ENCODE data around the gene ALOXE3. TPM values are rescaled to one million over a fixed set of nuclear protein-coding genes. Genes with fewer than 3 reads are reported as not detected.

The ALOXE3 gene
- total RNA-seq, 1 donor from 2014 or later = not detected

DNA sequence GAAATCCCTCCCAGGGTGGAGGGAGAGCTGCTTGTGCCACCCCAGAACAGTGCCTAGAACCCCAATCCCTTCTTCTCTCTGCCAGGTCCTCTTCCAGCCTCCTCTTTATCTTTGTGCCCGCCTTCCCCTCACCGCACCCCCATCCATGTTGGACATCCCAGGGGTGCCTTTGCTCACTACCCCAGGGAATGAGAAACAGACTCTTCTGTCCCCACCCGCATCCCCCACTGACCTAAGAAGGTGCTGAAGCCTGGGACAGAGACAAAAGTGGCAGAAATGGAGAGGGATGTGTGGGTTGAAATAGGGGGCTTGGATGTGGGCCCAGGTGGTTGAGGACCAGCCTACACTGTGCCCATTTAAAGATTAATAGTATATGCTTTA, 62.5 kb downstream of the ALOXE3 start:
- no peak for DNase-seq (ENCODE audit: low read depth in 2 of 2)

GRCh38 chr17:8053600-8053999, 64.7 kb downstream of the ALOXE3 start:
- no peak for DNase-seq (ENCODE audit: low read depth in 2 of 2)

GRCh38 chr17:8052256-8053252, 65.8 kb downstream of the ALOXE3 start:
- no peak for DNase-seq (ENCODE audit: low read depth in 2 of 2)

- DNase-seq (ENCODE audit: low read depth in 2 of 2) = no peak
Observed at GRCh38 chr17:8051831-8052230, 66.5 kb downstream of the ALOXE3 start.

GRCh38 chr17:8048736-8049135, 69.6 kb downstream of the ALOXE3 start:
- no peak for DNase-seq (ENCODE audit: low read depth in 2 of 2)

DNA sequence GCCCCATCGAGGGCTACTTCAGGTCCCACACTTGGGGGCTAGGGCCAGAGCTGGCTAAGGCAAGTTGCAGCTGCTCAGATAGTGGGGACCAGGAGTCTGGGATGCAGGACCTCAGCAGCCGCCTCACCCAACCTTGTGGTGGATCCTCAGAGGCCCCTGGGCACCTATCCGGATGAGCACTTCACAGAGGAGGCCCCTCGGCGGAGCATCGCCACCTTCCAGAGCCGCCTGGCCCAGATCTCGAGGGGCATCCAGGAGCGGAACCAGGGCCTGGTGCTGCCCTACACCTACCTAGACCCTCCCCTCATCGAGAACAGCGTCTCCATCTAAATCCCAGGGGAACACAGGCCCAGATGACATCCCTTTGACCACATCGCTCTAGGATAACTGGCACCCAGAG, 70.1 kb downstream of the ALOXE3 start:
- DNase-seq (ENCODE audit: low read depth in 2 of 2) = no peak

GRCh38 chr17:8047769-8048110, 70.6 kb downstream of the ALOXE3 start:
- no peak for DNase-seq (ENCODE audit: low read depth in 2 of 2)

- no peak for DNase-seq (ENCODE audit: low read depth in 2 of 2)
Observed at GRCh38 chr17:8046929-8047768, 71.2 kb downstream of the ALOXE3 start.

- DNase-seq (ENCODE audit: low read depth in 2 of 2) = no peak
Observed at GRCh38 chr17:8046306-8046928, 71.9 kb downstream of the ALOXE3 start.

Other genes starting within 250 kb of the ALOXE3 start
- gene CHD3, start 229.7 kb downstream of the ALOXE3 start, total RNA-seq = 57.8 and 60.2 TPM in 2 replicates
- gene RNF227, start 202.2 kb downstream of the ALOXE3 start, total RNA-seq = 0.51 and 0.76 TPM in 2 replicates
- gene KCNAB3, start 188.7 kb downstream of the ALOXE3 start, total RNA-seq = 0.13 and 0.26 TPM in 2 replicates
- 52.9 and 80.7 TPM in 2 replicates for gene TRAPPC1, start 186.6 kb downstream of the ALOXE3 start, total RNA-seq
- gene CNTROB, start 186.3 kb downstream of the ALOXE3 start, total RNA-seq = 10.6 and 13.2 TPM in 2 replicates
- not detected in 2 replicates for gene GUCY2D, start 115.9 kb downstream of the ALOXE3 start, total RNA-seq
- gene ALOX15B, start 79.5 kb downstream of the ALOXE3 start, total RNA-seq = not detected in 2 replicates
- gene ALOX12B, start 30.8 kb downstream of the ALOXE3 start, total RNA-seq = not detected in 2 replicates
- under 0.01 TPM in 1 of 2 replicates, not detected in the other for gene HES7, start 5.6 kb upstream of the ALOXE3 start, total RNA-seq
- gene PER1, start 33.9 kb upstream of the ALOXE3 start, total RNA-seq = 5.0 and 16.7 TPM in 2 replicates
- gene VAMP2, start 44.4 kb upstream of the ALOXE3 start, total RNA-seq = 3.1 and 4.9 TPM in 2 replicates
- gene TMEM107, start 57.9 kb upstream of the ALOXE3 start, total RNA-seq = 17.2 and 23.7 TPM in 2 replicates
- gene BORCS6, start 71.7 kb upstream of the ALOXE3 start, total RNA-seq = 7.8 and 10.1 TPM in 2 replicates
- gene AURKB, start 92.1 kb upstream of the ALOXE3 start, total RNA-seq = 15.4 and 30.7 TPM in 2 replicates
- 3.6 and 7.0 TPM in 2 replicates for gene CTC1, start 129.5 kb upstream of the ALOXE3 start, total RNA-seq
- 19.0 and 23.9 TPM in 2 replicates for gene PFAS, start 130.8 kb upstream of the ALOXE3 start, total RNA-seq
- gene RANGRF, start 170.2 kb upstream of the ALOXE3 start, total RNA-seq = 10.4 and 13.4 TPM in 2 replicates
- 0.39 and 0.63 TPM in 2 replicates for gene SLC25A35, start 176.9 kb upstream of the ALOXE3 start, total RNA-seq
- 7.6 and 12.1 TPM in 2 replicates for gene ARHGEF15, start 191.7 kb upstream of the ALOXE3 start, total RNA-seq
- gene ODF4, start 221.3 kb upstream of the ALOXE3 start, total RNA-seq = not detected in 2 replicates